Measurements from ENCODE around the gene PHETA2.

DNA sequence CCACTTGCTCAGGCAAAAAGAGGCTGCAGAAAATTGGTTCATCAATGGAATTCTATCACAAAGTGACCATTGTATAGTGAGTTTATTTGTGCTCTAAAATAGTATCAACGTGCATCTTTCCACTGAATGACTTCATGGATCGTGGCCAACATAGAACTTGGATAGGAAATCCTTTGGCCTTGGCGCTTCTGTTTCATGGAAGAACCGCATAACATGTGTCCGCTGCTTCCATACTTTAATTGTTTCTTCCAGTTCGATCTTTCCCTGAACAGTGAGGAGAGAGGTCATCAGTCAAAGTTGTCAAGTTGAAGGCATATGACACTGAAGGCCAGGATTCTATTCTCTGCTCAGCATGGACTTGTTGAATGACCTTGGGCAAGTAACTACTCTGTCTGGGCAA is 12.0 kb downstream of the PHETA2 start:
- TF ChIP-seq TAF1 (IDR thresholded peaks at IDR 0.05; ENCODE audit: low read depth) (no peak), CREB1 (IDR thresholded peaks at IDR 0.05; ENCODE audit: low read depth) (no peak), RAD21 (IDR thresholded peaks at IDR 0.05; ENCODE audit: low read depth) (no peak), FOXM1 (IDR thresholded peaks at IDR 0.05; ENCODE audit: borderline replicate concordance, low read depth) (no peak), CEBPB (IDR thresholded peaks at IDR 0.05) (no peak), EP300 (IDR thresholded peaks at IDR 0.05; ENCODE audit: borderline replicate concordance) (no peak), TEAD4 (IDR thresholded peaks at IDR 0.05) (no peak), EGR1 (IDR thresholded peaks at IDR 0.05) (no peak), NFIC (IDR thresholded peaks at IDR 0.05) (no peak), YY1 (IDR thresholded peaks at IDR 0.05; ENCODE audit: low read depth) (no peak), ZBTB7A (IDR thresholded peaks at IDR 0.05; ENCODE audit: low read depth) (no peak)
- TF ChIP-seq, protein P1, sequence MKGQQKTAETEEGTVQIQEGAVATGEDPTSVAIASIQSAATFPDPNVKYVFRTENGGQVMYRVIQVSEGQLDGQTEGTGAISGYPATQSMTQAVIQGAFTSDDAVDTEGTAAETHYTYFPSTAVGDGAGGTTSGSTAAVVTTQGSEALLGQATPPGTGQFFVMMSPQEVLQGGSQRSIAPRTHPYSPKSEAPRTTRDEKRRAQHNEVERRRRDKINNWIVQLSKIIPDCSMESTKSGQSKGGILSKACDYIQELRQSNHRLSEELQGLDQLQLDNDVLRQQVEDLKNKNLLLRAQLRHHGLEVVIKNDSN (IDR thresholded peaks at IDR 0.05): no peak
- TF ChIP-seq, protein P2, sequence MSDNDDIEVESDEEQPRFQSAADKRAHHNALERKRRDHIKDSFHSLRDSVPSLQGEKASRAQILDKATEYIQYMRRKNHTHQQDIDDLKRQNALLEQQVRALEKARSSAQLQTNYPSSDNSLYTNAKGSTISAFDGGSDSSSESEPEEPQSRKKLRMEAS (IDR thresholded peaks at IDR 0.05): no peak
- TF ChIP-seq, protein P3, sequence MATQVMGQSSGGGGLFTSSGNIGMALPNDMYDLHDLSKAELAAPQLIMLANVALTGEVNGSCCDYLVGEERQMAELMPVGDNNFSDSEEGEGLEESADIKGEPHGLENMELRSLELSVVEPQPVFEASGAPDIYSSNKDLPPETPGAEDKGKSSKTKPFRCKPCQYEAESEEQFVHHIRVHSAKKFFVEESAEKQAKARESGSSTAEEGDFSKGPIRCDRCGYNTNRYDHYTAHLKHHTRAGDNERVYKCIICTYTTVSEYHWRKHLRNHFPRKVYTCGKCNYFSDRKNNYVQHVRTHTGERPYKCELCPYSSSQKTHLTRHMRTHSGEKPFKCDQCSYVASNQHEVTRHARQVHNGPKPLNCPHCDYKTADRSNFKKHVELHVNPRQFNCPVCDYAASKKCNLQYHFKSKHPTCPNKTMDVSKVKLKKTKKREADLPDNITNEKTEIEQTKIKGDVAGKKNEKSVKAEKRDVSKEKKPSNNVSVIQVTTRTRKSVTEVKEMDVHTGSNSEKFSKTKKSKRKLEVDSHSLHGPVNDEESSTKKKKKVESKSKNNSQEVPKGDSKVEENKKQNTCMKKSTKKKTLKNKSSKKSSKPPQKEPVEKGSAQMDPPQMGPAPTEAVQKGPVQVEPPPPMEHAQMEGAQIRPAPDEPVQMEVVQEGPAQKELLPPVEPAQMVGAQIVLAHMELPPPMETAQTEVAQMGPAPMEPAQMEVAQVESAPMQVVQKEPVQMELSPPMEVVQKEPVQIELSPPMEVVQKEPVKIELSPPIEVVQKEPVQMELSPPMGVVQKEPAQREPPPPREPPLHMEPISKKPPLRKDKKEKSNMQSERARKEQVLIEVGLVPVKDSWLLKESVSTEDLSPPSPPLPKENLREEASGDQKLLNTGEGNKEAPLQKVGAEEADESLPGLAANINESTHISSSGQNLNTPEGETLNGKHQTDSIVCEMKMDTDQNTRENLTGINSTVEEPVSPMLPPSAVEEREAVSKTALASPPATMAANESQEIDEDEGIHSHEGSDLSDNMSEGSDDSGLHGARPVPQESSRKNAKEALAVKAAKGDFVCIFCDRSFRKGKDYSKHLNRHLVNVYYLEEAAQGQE (IDR thresholded peaks at IDR 0.05; ENCODE audit: low read depth): no peak

Measured in Ishikawa (cell line).